ENCODE results near the gene ITPK1.

ITPK1 gene

DNA sequence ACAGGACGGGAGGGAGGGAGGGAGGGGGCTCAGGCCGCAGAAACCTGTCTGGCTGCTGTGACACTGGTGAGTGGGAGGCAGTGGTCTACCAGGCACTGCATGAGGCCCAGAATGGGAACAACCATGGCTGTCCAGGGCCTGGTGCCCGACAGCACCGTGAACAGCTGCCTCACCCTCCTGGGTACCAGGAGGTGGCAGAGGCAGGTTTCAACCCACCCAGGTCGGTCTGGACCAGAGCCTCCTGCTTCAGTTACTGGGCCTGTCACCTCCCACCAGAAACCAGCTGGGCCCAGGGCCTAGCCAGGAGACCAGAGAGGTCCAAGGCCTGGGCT lies 80.2 kb downstream of the ITPK1 start:
- H3K9me3 ChIP-seq (ENCODE audit: control insufficient read depth, insufficient read depth, low read length), result no peaks in the 10 kb centered on the region
- H3K4me1 ChIP-seq (ENCODE audit: insufficient read depth, low read length), result peaks cover 29% of the 10 kb centered on the region
- no peak overlapping the region for H3K9ac ChIP-seq (ENCODE audit: low read depth, low read length)
- no peaks in the 10 kb centered on the region for H3K36me3 ChIP-seq (ENCODE audit: insufficient read depth, low read length)

DNA sequence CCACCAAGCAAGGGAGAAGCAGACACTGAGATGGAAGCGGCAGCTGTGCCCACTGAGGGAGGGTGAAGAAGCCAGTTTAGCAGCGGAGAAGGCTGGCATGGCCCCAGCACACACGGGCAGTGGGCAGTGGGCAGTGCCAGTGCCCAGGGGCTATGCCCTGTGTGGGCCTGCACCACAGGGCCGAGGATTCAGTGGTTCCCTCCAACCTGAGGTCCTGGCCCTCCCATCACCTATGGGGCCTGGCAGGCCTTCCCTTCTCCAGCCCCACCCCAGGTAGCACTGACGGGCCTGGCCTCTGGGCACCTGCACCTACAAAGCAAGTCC lies 81.1 kb downstream of the ITPK1 start:
- no peaks in the 10 kb centered on the region for H3K36me3 ChIP-seq (ENCODE audit: insufficient read depth, low read length)
- H3K4me1 ChIP-seq (ENCODE audit: insufficient read depth, low read length), result peaks cover 22% of the 10 kb centered on the region
- H3K9ac ChIP-seq (ENCODE audit: low read depth, low read length), result no peak overlapping the region
- H3K9me3 ChIP-seq (ENCODE audit: control insufficient read depth, insufficient read depth, low read length), result no peaks in the 10 kb centered on the region

- Histone ChIP-seq H3K9me3 (ENCODE audit: control insufficient read depth, insufficient read depth, low read length) (no peaks in the 10 kb centered on the region), H3K9ac (ENCODE audit: low read depth, low read length) (no peak overlapping the region), H3K36me3 (ENCODE audit: insufficient read depth, low read length) (no peaks in the 10 kb centered on the region), H3K4me1 (ENCODE audit: insufficient read depth, low read length) (peaks cover 22% of the 10 kb centered on the region)
These were observed 81.6 kb downstream of the ITPK1 start for GRCh38 chr14:93033983-93034670.

- Histone ChIP-seq H3K9ac (ENCODE audit: low read depth, low read length) (no peak overlapping the region), H3K36me3 (ENCODE audit: insufficient read depth, low read length) (no peaks in the 10 kb centered on the region), H3K4me1 (ENCODE audit: insufficient read depth, low read length) (peaks cover 22% of the 10 kb centered on the region), H3K9me3 (ENCODE audit: control insufficient read depth, insufficient read depth, low read length) (no peaks in the 10 kb centered on the region)
These were observed 82.4 kb downstream of the ITPK1 start for GRCh38 chr14:93033084-93033982.

DNA sequence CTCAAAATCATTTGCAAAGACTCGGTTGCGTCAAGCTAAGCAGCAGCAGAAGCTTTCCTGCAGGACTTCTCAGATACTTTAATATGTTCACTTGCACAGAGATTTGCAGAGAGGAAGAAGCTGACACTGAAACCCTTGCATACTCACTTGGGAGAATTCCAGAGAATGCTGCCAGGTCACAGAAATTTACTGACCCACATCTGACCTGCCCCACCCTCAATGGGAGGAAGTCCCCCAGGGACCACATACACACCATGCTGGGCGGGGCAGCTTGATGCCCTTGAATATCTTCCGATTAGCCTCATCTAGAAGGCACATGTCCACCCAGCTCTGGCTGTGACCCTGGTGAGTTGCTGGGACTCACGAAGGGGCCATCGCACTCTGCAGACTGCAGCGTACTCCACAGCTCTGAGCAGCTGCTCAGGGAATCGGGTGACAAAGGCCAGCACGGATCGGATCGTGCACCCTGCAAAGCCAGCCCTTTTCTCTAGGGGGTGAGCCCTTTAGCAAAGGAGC lies 83.2 kb downstream of the ITPK1 start:
- Histone ChIP-seq H3K9me3 (ENCODE audit: control insufficient read depth, insufficient read depth, low read length) (no peaks in the 10 kb centered on the region), H3K4me1 (ENCODE audit: insufficient read depth, low read length) (peaks cover 22% of the 10 kb centered on the region), H3K36me3 (ENCODE audit: insufficient read depth, low read length) (no peaks in the 10 kb centered on the region), H3K9ac (ENCODE audit: low read depth, low read length) (no peak overlapping the region)

DNA sequence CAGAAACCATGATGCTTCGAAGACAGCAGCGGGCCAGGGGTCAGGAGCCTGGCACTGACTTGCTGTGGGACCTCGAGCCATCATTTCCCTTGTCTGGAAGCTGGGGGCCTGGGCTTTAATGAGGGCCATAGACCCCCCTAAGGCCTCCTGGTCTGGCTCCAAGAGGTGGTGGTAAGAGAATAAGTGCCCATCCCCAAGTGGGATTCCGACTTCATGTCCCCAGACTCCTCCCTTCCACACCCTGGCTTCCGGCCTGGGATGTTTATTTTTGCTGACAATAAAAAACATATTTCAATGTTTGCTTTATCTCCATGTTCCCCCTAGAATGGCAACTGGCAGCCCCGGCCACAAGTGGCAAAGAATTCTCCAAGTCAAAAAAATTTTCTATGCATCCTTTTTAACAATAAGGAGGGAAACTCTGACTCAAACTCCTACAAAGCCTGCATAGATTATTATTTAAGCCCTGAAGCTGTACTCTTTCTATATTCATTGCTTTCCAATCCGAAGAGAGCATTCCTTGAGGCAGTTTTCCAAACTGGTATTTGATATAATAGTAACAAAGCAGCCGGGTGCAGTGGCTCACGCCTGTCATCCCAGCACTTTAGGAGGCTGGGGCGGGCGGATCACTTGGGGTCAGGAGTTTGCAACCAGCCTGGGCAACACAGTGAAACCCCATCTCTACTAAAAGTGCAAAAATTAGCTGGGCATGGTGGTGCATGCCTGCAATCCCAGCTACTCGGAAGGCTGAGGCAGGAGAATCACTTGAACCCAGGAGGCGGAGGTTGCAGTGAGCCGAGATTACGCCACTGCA lies 84.0 kb downstream of the ITPK1 start:
- peaks cover 17% of the 10 kb centered on the region for H3K4me1 ChIP-seq (ENCODE audit: insufficient read depth, low read length)
- no peak overlapping the region for H3K9ac ChIP-seq (ENCODE audit: low read depth, low read length)
- H3K36me3 ChIP-seq (ENCODE audit: insufficient read depth, low read length), result no peaks in the 10 kb centered on the region
- H3K9me3 ChIP-seq (ENCODE audit: control insufficient read depth, insufficient read depth, low read length), result no peaks in the 10 kb centered on the region

GRCh38 chr14:93030761-93031160 lies 85.0 kb downstream of the ITPK1 start:
- Histone ChIP-seq H3K36me3 (ENCODE audit: insufficient read depth, low read length) (no peaks in the 10 kb centered on the region), H3K9ac (ENCODE audit: low read depth, low read length) (no peak overlapping the region), H3K9me3 (ENCODE audit: control insufficient read depth, insufficient read depth, low read length) (no peaks in the 10 kb centered on the region), H3K4me1 (ENCODE audit: insufficient read depth, low read length) (peaks cover 17% of the 10 kb centered on the region)

DNA sequence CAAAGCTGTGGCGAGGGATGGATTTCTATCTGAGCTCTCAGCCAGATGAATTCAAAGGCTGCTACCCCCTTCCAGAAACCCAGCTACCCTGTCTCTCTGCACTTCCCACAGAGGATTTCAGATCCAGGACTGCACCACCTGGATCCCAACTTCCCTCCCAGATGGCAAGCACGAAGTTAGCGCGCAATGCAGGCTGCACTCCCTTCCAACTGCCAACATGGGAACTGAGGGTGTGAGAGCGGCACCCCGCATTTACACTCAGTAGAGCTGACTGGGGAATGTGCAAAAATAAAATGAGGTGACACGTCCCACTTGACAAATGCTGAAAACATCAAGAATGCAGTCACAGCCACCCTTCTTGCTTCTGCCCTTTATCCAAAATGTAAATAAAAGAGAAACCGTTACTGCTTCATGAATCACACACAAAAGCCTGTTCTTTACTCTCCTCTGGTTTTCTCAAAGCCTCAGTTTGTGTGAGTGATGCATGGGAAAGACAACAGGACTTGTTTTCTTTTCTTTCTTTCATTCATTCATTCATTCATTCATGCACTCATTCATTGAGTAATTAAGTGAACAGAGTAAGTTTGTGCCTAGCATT lies 85.7 kb downstream of the ITPK1 start:
- no peak overlapping the region for H3K9ac ChIP-seq (ENCODE audit: low read depth, low read length)
- H3K36me3 ChIP-seq (ENCODE audit: insufficient read depth, low read length), result no peaks in the 10 kb centered on the region
- H3K4me1 ChIP-seq (ENCODE audit: insufficient read depth, low read length), result peaks cover 17% of the 10 kb centered on the region
- H3K9me3 ChIP-seq (ENCODE audit: control insufficient read depth, insufficient read depth, low read length), result no peaks in the 10 kb centered on the region

GRCh38 chr14:93029417-93029816 lies 86.3 kb downstream of the ITPK1 start:
- no peaks in the 10 kb centered on the region for H3K9me3 ChIP-seq (ENCODE audit: control insufficient read depth, insufficient read depth, low read length)
- no peak overlapping the region for H3K9ac ChIP-seq (ENCODE audit: low read depth, low read length)
- peaks cover 17% of the 10 kb centered on the region for H3K4me1 ChIP-seq (ENCODE audit: insufficient read depth, low read length)
- H3K36me3 ChIP-seq (ENCODE audit: insufficient read depth, low read length), result no peaks in the 10 kb centered on the region

GRCh38 chr14:93028724-93029076 lies 87.0 kb downstream of the ITPK1 start:
- no peaks in the 10 kb centered on the region for H3K9me3 ChIP-seq (ENCODE audit: control insufficient read depth, insufficient read depth, low read length)
- no peaks in the 10 kb centered on the region for H3K36me3 ChIP-seq (ENCODE audit: insufficient read depth, low read length)
- no peak overlapping the region for H3K9ac ChIP-seq (ENCODE audit: low read depth, low read length)
- H3K4me1 ChIP-seq (ENCODE audit: insufficient read depth, low read length), result peaks cover 14% of the 10 kb centered on the region

DNA sequence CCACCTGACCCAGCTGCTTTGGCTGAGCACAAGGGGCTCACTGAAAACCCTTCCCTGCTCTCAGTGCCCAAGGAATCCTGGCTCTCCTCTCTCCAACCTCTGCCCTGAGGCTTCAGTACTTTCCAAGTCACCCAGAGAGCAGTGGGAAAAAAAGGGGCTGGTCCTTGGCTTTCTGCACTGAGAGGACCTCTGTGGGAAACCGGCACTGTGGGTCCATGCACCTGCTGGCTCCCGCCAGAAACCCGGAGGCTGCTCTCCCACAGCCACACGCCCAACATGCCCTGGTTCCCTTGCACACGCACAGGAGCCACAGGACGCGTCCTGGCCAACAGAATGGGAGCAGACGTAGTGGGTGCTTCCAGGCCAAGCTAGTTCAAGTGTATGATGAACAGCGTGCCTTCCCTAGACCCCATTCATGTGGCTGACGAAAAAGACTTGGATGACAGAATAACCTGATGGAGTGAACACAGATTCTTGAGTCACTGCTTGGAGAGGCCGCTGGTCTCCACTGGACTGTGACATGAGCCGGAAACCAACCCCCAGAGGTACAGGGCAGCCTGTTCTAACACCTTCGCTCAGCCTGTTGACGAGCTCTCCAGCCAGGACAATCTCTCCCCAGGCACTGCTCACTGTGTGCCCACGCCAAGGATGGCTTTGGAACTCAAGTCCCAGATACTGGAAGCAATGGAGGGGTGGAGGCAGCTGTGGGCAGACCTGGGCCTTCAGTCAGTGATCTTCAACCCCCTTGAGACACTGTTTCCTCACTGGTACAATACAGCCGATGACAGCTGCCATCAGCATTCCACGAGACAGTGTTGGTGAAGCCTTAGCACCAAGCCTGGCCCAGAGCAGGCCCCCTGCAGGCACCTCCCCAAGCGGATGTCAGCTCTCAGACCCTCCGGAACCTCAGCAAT lies 87.7 kb downstream of the ITPK1 start:
- H3K36me3 ChIP-seq (ENCODE audit: insufficient read depth, low read length), result no peaks in the 10 kb centered on the region
- H3K4me1 ChIP-seq (ENCODE audit: insufficient read depth, low read length), result peaks cover 8% of the 10 kb centered on the region
- H3K9ac ChIP-seq (ENCODE audit: low read depth, low read length), result no peak overlapping the region
- H3K9me3 ChIP-seq (ENCODE audit: control insufficient read depth, insufficient read depth, low read length), result no peaks in the 10 kb centered on the region

DNA sequence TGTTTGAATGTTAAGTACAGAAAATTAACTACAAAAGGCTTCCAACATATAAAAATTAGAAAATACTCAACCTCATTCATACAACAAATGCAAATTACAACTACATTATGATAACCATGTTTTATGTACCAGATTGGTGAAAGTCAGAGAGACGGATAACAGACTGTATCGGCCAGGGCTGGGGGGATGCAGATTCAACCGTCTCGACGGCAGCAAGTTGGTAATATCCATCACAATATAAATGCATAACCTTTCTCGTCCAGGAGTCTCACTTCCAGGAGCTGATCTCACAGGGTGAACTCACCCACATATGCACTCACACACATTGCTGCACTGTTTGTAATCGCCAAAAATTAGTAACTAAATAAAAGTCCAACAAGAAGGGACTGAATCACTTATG lies 89.4 kb downstream of the ITPK1 start:
- Histone ChIP-seq H3K36me3 (ENCODE audit: insufficient read depth, low read length) (no peaks in the 10 kb centered on the region), H3K9ac (ENCODE audit: low read depth, low read length) (no peak overlapping the region), H3K4me1 (ENCODE audit: insufficient read depth, low read length) (no peaks in the 10 kb centered on the region), H3K9me3 (ENCODE audit: control insufficient read depth, insufficient read depth, low read length) (no peaks in the 10 kb centered on the region)

- no peak overlapping the region for H3K9ac ChIP-seq (ENCODE audit: low read depth, low read length)
- no peaks in the 10 kb centered on the region for H3K36me3 ChIP-seq (ENCODE audit: insufficient read depth, low read length)
- H3K4me1 ChIP-seq (ENCODE audit: insufficient read depth, low read length), result no peaks in the 10 kb centered on the region
- no peaks in the 10 kb centered on the region for H3K9me3 ChIP-seq (ENCODE audit: control insufficient read depth, insufficient read depth, low read length)
These were observed 90.7 kb downstream of the ITPK1 start for GRCh38 chr14:93025055-93025454.

Measured in ES-I3 (cell line).